H1 (cell line): ENCODE results near the gene RETREG1.

Experiments
- CREB1 ChIP-seq: IDR thresholded peaks from 2 replicates; pipeline ENCODE4 v1.6.1; 2012; ENCODE audit warnings: inconsistent platforms
- CTCF ChIP-seq, 3 experiments: IDR thresholded peaks; 1 replicate in 2 of 3; 2 replicates in 1 of 3; pipeline versions ENCODE4 v1.5.1 to v1.6.1; 2011; ENCODE audit warnings: low read length in 3 of 3, mild to moderate bottlenecking in 3 of 3, inconsistent platforms in 2 of 3, low read depth in 1 of 3, moderate library complexity in 1 of 3; ENCODE audit not compliant: insufficient read depth in 1 of 3; ENCODE audit errors: control extremely low read depth in 1 of 3
- EZH2 ChIP-seq: fragments of 200-600 bp; sonication (generic); IDR thresholded peaks from 2 replicates; pipeline ENCODE4 v1.7.1; 2012; ENCODE audit warnings: low read depth, mild to moderate bottlenecking, moderate library complexity, low read length, inconsistent platforms; ENCODE audit not compliant: severe bottlenecking
- NRF1 ChIP-seq: IDR thresholded peaks from 2 replicates; pipeline ENCODE4 v1.6.1; 2011; ENCODE audit warnings: mild to moderate bottlenecking, low read depth, low read length, improper control_type of control experiment
- POLR2A ChIP-seq, 2 experiments: IDR thresholded peaks; 1 replicate in 1 of 2; 2 replicates in 1 of 2; pipeline ENCODE4 v1.6.1; 2011; ENCODE audit warnings: low read depth in 2 of 2, low read length in 2 of 2, mild to moderate bottlenecking in 2 of 2; ENCODE audit errors: control extremely low read depth in 1 of 2
- SP1 ChIP-seq: IDR thresholded peaks from 2 replicates; pipeline ENCODE4 v1.6.1; 2011; ENCODE audit warnings: low read depth, low read length

GRCh38 chr5:16500024-16500423 lies 116.8 kb downstream of the RETREG1 start:
- no peak for TF ChIP-seq POLR2A (IDR thresholded peaks at IDR 0.05; ENCODE audit: control extremely low read depth in 1 of 2, low read depth in 2 of 2, low read length in 2 of 2)
- no peak for TF ChIP-seq CTCF (IDR thresholded peaks at IDR 0.05; ENCODE audit: control extremely low read depth in 1 of 3, insufficient read depth in 1 of 3, low read depth in 1 of 3, low read length in 3 of 3)
- TF ChIP-seq EZH2 = no peak
- TF ChIP-seq NRF1 = no peak
- TF ChIP-seq CREB1 = no peak
- no peak for TF ChIP-seq SP1
